ENCODE data around the gene STOX1.

- TF ChIP-seq CTCF (conservative IDR thresholded peaks at IDR 0.05; ENCODE audit: low read length) = no peak
- TF ChIP-seq EZH2phosphoT487 (IDR thresholded peaks at IDR 0.05; ENCODE audit: borderline replicate concordance, low read depth, low read length) = no peak
Measured at GRCh38 chr10:68938117-68938516, 110.8 kb downstream of the STOX1 start.
